Subcutaneous abdominal adipose tissue (tissue), 5 donors: ENCODE results near the gene SEC24C.

Experiments
- H3K27ac ChIP-seq: one replicate; pipeline ENCODE4 v1.7.0; 2013; ENCODE audit warnings: low read depth, mild to moderate bottlenecking, inconsistent platforms, low read length, moderate library complexity
- H3K27me3 ChIP-seq, 5 donors: one replicate each; pipeline ENCODE4 v1.7.0; 2013; ENCODE audit warnings: low read length in 5 of 5, inconsistent platforms in 1 of 5; ENCODE audit not compliant: control insufficient read depth in 5 of 5, insufficient read depth in 4 of 5
- H3K36me3 ChIP-seq, 5 donors: one replicate each; pipeline ENCODE4 v1.7.0; 2013; ENCODE audit warnings: low read length in 5 of 5; ENCODE audit not compliant: control insufficient read depth in 5 of 5, insufficient read depth in 5 of 5
- H3K4me1 ChIP-seq, 5 donors: one replicate each; pipeline ENCODE4 v1.7.0; 2013; ENCODE audit warnings: low read length in 5 of 5, mild to moderate bottlenecking in 3 of 5, moderate library complexity in 1 of 5; ENCODE audit not compliant: control insufficient read depth in 5 of 5, insufficient read depth in 5 of 5
- H3K4me3 ChIP-seq, 5 donors: one replicate each; pipeline ENCODE4 v1.7.0; 2013; ENCODE audit warnings: low read length in 5 of 5, low read depth in 1 of 5
- H3K9ac ChIP-seq, 5 donors: one replicate each; pipeline ENCODE4 v1.7.0; 2013; ENCODE audit warnings: low read length in 5 of 5, mild to moderate bottlenecking in 4 of 5, moderate library complexity in 3 of 5
- H3K9me3 ChIP-seq, 5 donors: one replicate each; pipeline ENCODE4 v1.7.0; 2013; ENCODE audit warnings: low read length in 5 of 5; ENCODE audit not compliant: control insufficient read depth in 5 of 5
- donor health status: healthy.
- donor health status: healthy.
- donor health status: healthy.
- donor health status: healthy.
- donor health status: healthy.

Gene SEC24C

DNA sequence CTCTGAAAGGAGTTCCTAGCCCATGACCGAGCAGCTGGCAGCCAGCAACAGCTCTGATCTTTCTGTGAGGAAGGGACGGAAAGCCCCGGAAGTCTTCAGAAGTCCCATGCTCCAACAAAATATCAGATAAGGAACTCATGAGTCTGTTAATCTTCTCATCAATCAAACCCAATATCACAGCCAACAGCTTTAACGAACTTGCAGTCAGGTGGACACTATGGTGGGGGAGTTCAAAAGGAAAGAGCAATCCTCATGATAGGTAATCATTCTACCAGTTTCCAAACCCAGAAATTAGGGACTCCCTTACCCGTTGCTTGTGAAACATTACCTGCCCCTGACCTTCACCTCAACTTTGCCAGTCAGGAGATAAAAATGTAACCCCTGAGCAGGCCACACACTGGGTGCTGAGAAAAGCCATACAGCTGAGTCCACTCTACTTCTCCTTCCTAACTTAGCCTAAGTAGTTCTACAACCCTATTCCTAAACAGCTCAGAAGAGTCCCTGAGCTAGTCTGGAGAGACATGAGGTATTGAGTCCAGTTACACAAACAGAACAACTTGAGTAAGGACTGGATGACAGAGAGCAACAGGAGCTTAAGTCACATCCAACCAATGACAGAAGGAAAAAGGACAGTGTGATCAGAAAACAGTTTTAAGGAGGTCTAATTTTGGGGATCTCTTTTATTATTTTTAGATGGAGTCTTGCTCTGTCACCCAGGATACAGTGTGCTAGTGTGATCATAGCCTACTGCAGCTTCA lies 65.1 kb downstream of the SEC24C start:
- H3K27ac ChIP-seq, result no peak overlapping the region
- H3K4me3 ChIP-seq, result no peak overlapping the region
- peaks cover 0 to 61% (median 51%) of the 10 kb centered on the region in 5 donors for H3K36me3 ChIP-seq
- H3K9ac ChIP-seq, result peak overlapping the region in 1 of 5 donors; percentile 38
- peaks cover 4 to 26% (median 21%) of the 10 kb centered on the region in 5 donors for H3K4me1 ChIP-seq
- no peaks in the 10 kb centered on the region for H3K9me3 ChIP-seq
- H3K27me3 ChIP-seq, result no peaks in the 10 kb centered on the region

DNA sequence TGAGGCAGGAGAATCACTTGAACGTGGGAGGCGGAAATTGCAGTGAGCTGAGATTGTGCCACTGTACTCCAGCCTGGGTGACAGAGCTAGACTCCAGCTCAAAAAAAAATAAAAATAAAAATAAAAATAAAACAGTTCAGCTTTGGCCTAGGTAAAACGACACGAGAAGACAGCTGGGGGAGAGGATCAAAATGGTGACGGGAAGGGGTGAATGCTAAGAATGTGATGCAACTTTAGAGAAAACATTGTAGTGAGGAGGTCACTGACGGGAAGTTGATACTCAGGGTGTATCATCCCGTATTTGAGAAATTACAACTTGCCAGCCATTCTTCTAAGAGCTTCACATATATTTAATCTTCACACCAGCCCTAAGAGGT lies 66.2 kb downstream of the SEC24C start:
- Histone ChIP-seq H3K27ac (peak overlapping the region; percentile 81), H3K9ac (peak overlapping the region in 4 of 5 donors; percentile 69 to 97 (median 88)), H3K27me3 (no peaks in the 10 kb centered on the region), H3K4me1 (peaks cover 4 to 26% (median 22%) of the 10 kb centered on the region in 5 donors), H3K36me3 (peaks cover 0 to 61% (median 51%) of the 10 kb centered on the region in 5 donors), H3K9me3 (no peaks in the 10 kb centered on the region), H3K4me3 (peak overlapping the region; percentile 70 to 84 (median 76))

DNA sequence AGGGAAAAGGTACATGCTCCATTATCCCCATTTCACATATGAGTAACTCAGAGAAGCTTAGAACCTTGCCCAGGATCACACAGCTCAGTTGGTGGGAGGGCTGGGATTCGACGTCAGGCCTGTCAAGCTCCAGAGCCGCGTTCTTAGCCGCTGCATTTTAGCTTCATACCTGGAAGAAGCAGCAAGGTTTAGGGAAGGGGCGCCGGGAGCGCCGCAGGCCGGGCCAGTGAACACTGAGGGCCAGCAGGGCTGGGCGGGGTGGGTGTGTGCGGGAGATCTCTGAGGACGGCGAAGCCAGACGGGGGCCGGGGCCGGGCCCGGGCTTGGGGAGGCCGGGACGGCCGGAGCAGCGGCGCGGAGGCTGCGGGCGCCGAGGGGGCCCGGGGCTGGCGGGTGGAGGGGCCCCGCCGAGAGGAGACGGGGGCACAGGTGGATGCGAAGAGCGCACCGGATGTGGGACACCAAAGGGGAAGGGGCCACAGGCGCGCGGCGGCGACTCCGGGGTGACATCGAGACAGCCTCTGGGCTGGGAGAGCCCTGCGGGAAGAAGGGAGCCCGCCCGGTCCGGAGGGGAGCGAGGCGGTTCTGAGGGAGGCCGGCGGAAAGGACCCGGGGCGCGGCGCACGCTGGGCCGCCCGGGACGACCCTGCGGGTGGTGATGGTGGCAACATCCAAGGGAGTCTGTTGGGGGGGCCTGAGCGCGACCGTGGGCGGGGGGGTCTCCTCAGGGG lies 66.7 kb downstream of the SEC24C start:
- H3K4me1 ChIP-seq, result peaks cover 4 to 27% (median 26%) of the 10 kb centered on the region in 5 donors
- H3K27ac ChIP-seq, result peak overlapping the region; percentile 81
- H3K9me3 ChIP-seq, result no peaks in the 10 kb centered on the region
- H3K9ac ChIP-seq, result peak overlapping the region in 4 of 5 donors; percentile 69 to 97 (median 88)
- no peaks in the 10 kb centered on the region for H3K27me3 ChIP-seq
- H3K36me3 ChIP-seq, result peaks cover 2 to 58% (median 45%) of the 10 kb centered on the region in 5 donors
- peak overlapping the region; percentile 70 to 84 (median 76) for H3K4me3 ChIP-seq

DNA sequence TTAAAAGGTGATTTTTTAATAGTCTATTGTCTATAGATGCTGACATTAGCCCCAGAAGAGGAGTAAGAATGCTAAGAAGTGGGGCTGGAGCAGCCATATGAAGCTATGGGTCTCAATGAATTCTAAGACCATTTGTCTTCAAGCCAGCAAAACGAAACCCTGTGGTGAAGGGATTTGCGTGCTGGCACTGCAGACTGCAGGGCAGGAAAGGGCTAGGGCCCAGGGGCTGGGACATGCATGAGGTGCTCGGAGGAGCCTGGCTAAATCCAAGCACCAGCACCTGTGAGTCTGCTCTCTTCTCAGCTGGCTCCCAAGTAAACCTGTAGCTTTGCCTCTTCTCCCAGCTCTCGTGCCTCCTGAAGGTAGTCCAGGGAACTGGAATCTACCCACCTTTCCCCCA lies 68.5 kb downstream of the SEC24C start:
- no peaks in the 10 kb centered on the region for H3K27me3 ChIP-seq

DNA sequence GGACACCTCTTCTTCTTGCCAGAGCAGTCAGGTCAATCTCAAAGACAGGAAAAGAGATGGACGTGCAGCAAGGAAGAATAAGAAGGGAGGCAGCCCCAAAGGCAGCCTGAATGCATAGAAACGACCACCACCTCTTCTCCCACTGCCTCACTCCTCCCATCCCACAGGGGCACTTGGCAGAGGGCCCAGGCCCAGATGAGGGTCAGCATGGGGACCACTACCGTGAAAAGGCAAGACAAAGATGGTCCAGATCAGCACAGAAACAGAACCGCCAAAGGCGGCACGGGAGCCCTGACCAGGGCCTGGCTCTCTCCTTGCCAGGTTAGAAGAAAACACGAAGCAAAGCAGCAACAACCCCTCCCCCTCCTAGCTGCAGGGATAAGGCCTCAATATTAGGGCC lies 69.2 kb downstream of the SEC24C start:
- H3K4me1 ChIP-seq, result peaks cover 0 to 35% (median 29%) of the 10 kb centered on the region in 5 donors
- H3K27me3 ChIP-seq, result no peaks in the 10 kb centered on the region
- peaks cover 3 to 56% (median 33%) of the 10 kb centered on the region in 5 donors for H3K36me3 ChIP-seq

More for the DNA sequence above, 68.5 kb downstream of the SEC24C start:
- Histone ChIP-seq H3K9me3 (no peaks in the 10 kb centered on the region), H3K36me3 (peaks cover 3 to 56% (median 39%) of the 10 kb centered on the region in 5 donors), H3K27ac (no peak overlapping the region), H3K4me1 (peaks cover 0 to 35% (median 27%) of the 10 kb centered on the region in 5 donors), H3K4me3 (no peak overlapping the region), H3K9ac (no peak overlapping the region)

DNA sequence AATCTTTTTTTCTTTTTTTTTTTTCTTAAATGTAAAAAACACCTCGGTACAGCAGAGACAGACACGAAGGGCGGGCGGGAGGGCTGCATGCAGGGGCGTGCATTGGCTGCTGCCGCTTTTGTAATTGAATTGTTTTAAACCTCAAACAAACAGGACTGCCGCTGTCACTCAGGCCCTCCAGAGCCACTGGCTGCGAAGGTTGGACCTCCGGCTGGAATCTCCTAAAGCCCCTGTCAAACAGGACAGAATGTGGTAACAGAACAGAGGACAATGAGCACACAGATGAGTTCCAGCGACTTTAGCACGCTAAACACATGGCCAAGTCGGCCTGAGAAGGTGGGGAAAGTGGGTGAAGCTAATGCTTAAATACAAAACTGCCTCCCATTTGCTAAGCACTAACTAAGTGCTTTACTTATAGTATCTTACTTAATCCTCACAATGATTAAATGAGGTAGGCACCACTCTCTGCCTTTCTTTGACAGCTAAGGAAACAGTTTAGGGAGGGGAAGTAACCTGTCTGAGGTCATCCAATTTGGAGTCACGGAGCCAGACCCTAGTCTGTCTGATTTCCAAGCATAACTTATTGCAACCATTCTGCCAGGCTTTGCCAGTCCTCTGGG lies 70.2 kb downstream of the SEC24C start:
- H3K36me3 ChIP-seq, result peaks cover 3 to 59% (median 34%) of the 10 kb centered on the region in 5 donors
- peaks cover 0 to 38% (median 29%) of the 10 kb centered on the region in 5 donors for H3K4me1 ChIP-seq

More for the DNA sequence above, 69.2 kb downstream of the SEC24C start:
- Histone ChIP-seq H3K4me3 (no peak overlapping the region), H3K9me3 (no peaks in the 10 kb centered on the region), H3K27ac (no peak overlapping the region), H3K9ac (no peak overlapping the region)

DNA sequence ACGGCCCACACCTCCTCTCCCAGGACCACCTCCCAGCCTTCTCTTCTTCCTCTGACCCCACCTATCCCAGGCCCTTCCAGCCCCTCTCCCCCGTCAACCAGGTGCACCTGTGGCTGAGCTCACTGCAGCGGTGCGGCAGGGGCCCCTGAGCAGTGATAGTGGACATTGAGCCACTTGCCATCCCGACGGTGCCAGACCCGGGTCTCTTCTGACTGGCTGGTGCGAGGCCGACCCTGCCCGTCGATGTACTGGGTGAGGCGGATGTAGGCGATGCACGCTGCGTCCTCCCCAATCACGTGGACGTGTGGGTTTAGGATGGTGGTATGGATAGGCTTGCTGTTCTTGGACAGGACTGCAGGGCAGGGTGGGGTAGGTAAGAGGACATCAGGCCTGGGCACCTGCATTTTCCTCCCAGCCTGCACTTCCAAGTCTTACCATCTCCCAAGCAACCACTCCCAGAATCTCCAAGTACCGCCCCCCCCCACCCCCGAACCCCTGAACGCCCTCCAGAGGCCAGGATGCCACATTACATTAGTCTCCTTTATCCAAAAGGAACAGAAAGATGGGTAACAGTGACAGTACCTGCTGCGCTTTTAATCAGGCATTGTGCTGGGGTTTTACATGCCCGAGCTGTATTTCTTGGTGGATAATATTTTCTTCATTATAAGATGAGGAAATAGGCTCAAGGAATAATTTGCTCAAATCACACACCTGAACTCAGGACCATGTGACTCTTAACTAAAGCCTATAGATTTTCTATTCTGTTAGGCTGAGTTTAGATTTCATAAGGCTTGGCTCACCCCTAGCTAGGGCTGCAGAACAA lies 70.9 kb downstream of the SEC24C start:
- Histone ChIP-seq H3K36me3 (peaks cover 3 to 66% (median 34%) of the 10 kb centered on the region in 5 donors), H3K27ac (no peak overlapping the region)

More for the DNA sequence above, 70.2 kb downstream of the SEC24C start:
- Histone ChIP-seq H3K9ac (no peak overlapping the region), H3K27ac (no peak overlapping the region), H3K9me3 (no peaks in the 10 kb centered on the region), H3K27me3 (no peaks in the 10 kb centered on the region), H3K4me3 (no peak overlapping the region)

DNA sequence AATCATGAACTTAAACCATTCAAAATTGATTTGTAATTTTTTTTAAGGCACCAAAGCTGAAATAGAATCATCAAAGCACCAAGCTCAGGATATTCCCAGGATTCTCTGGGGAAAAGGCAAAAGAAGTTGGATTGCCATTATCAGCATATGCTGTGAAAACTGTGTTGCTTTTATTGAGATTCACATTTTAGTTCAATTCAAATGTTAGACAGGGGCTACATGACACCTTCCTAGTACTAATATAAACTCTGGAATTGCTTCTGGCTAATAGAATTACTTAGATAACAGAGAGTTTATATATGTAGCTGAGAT lies 71.5 kb downstream of the SEC24C start:
- no peaks in the 10 kb centered on the region for H3K9me3 ChIP-seq
- peaks cover 3 to 66% (median 34%) of the 10 kb centered on the region in 5 donors for H3K36me3 ChIP-seq
- no peak overlapping the region for H3K4me3 ChIP-seq
- H3K27me3 ChIP-seq, result no peaks in the 10 kb centered on the region
- peak overlapping the region; percentile 3 for H3K27ac ChIP-seq
- no peak overlapping the region for H3K9ac ChIP-seq
- H3K4me1 ChIP-seq, result peaks cover 0 to 25% (median 20%) of the 10 kb centered on the region in 5 donors

More for the DNA sequence above, 70.9 kb downstream of the SEC24C start:
- Histone ChIP-seq H3K4me3 (no peak overlapping the region), H3K27me3 (no peaks in the 10 kb centered on the region), H3K4me1 (peaks cover 0 to 31% (median 25%) of the 10 kb centered on the region in 5 donors), H3K9ac (no peak overlapping the region), H3K9me3 (no peaks in the 10 kb centered on the region)

DNA sequence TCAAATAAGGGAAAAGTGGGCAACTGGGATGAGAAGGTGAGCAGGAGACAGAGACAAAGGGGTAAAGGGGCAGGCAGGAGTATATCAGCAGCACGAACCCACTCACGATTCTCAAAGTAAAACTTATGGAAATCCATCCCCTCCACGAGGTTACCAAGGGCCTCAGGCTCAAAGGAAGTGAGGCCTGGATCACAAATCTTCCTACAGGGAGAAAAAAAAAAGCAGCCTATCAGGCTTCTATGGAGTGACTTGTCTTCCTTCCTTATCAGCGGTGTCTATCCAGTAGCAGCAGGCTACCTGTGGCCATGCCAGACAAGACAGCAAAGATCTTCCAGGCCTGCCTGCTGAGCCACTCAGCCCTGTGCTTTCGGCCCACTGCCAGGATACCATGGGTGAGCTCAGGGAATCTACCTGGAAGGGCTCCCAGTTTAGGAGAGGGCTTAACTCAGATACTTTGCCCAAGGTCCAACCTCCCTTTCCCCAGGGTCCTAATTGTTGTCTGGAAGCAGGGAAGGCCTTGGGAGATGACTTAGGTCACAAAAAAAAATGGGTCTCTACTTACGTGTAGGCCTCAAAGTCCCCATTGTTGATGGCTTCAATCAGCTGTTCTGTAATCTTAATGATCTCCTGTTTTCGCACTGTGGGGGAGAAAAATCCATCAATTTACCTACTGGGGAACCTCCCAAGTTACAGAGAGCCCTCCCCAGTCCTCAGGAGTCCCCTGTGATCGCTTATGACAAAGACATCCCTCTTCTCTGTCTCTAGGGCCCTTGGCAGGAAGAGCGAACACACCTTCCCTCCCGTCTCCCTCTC lies 73.0 kb downstream of the SEC24C start:
- Histone ChIP-seq H3K27ac (peak overlapping the region; percentile 27), H3K9ac (no peak overlapping the region), H3K4me1 (peaks cover 0 to 24% (median 18%) of the 10 kb centered on the region in 5 donors), H3K4me3 (no peak overlapping the region), H3K9me3 (no peaks in the 10 kb centered on the region), H3K36me3 (peaks cover 3 to 77% (median 41%) of the 10 kb centered on the region in 5 donors), H3K27me3 (no peaks in the 10 kb centered on the region)
